NCI-H2196 (cell line): ENCODE measurements around the gene GBA3.

Source experiments
- DNase-seq: peaks from one replicate; lab custom pipeline; 2025; ENCODE audit not compliant: unreplicated experiment; lab: John Stamatoyannopoulos, UW

GBA3 gene

DNA sequence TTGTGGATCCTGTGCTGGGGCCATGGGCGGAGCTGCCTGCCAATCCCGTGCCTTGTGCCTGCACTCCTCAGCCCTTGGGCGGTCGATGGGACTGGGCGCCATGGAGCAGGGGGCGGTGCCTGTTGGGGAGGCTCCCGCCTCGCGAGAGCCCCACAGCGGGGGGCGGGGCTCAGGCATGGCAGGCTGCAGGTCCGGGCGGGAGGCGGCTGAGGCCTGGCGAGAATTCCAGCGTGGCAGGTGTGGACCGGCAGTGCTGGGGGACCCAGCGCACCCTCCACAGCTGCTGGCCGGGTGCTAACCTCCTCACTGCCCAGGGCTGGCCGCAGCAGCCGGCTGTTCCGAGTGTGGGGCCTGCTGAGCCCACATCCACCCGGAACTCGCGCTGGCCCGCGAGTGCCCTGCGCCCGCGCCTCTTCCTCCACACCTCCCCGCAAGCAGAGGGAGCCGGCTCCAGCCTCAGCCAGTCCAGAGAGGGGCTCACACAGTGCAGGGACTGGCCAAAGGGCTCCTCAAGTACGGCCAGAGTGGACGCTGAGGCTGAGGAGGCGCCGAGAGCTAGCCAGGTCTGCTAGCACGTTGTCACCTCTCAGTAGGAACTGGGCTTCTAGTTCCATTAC lies 85.9 kb downstream of the GBA3 start:
- no peak for DNase-seq

DNA sequence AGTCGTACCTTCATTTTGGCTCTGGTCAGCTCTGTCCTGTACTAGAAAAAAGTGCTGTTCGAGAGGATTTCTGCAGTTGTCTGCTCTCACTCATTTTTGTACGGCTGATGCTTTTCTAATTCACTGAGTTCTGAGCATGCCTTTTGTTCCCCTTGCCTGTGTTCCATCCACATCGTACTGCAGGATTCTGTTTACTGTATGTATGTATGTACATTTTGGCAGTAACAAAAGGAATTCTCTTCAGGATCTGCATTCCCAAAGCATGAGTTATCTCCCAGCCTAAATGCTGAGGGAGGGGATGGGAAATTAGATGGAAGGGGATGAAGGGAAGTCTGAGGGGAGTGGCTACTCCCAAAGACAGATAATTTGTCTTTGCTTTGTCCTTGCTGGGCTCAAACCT lies 87.6 kb downstream of the GBA3 start:
- DNase-seq: no peak

GRCh38 chr4:22780797-22781196 lies 88.1 kb downstream of the GBA3 start:
- no peak for DNase-seq

- DNase-seq: no peak
These were observed 95.1 kb downstream of the GBA3 start for GRCh38 chr4:22787753-22788375.

DNA sequence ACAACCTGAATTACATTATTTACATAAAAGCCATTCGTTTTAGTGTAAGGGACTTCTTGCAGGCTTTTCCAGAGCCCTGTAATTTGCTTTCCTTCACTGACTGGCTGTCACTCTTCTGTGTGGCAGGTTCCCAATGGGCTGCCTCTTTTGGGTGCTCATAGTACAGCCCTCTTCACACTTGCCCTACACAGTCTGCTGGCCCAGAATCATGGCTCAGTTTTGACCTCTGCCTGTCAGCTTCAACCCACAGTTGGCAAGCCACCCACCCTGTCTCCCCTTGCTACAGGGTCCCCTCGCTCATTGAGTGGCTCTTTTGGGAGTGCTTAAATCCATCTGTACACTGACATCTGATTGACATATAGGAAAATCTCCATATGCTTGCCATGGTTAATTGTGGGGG lies 97.9 kb downstream of the GBA3 start:
- DNase-seq: no peak

- no peak for DNase-seq
These were observed 102.0 kb downstream of the GBA3 start for GRCh38 chr4:22794732-22795131.

GRCh38 chr4:22801391-22801790 lies 108.7 kb downstream of the GBA3 start:
- no peak for DNase-seq

DNA sequence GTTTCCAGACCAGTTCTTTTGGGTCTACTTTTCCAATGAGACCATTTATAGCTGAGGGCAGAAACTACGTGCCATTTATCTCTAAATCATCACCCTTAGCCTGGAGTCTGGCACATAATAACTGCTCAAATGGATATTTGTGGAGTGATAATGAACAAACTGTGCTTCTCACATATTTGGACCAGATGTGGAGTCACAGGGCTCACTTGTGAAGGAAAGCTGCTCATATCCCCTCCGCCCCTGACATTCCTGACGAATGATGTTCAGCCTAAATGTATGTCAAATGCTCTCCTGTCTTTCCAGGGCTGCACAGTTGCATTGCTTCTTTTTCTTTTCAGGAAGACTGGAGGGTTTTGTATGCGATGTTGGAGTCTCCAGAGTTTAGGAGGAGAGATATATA lies 110.1 kb downstream of the GBA3 start:
- no peak for DNase-seq

DNA sequence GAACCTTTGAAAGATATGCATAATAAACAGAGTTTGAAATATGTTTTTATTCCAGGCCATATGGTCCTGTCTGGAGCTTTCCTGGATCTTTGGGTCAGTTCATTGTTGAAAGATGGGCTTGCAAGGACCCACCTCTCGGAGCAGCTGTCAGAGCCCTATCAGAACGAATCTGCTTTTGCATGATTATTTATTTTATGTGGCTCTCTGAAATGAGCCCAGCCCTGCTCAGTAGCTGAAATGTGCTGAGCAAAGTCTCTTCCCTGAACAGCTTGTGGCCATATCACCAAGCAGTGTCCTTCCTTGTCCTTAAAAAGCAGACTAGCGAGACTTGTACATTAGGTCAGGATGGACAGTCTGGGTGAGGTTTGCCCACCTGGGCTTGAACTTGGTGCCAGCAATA lies 110.8 kb downstream of the GBA3 start:
- DNase-seq: no peak

- no peak for DNase-seq
These were observed 122.2 kb downstream of the GBA3 start for GRCh38 chr4:22814906-22815305.

- DNase-seq: no peak
These were observed 131.4 kb downstream of the GBA3 start for GRCh38 chr4:22824091-22824490.

DNA sequence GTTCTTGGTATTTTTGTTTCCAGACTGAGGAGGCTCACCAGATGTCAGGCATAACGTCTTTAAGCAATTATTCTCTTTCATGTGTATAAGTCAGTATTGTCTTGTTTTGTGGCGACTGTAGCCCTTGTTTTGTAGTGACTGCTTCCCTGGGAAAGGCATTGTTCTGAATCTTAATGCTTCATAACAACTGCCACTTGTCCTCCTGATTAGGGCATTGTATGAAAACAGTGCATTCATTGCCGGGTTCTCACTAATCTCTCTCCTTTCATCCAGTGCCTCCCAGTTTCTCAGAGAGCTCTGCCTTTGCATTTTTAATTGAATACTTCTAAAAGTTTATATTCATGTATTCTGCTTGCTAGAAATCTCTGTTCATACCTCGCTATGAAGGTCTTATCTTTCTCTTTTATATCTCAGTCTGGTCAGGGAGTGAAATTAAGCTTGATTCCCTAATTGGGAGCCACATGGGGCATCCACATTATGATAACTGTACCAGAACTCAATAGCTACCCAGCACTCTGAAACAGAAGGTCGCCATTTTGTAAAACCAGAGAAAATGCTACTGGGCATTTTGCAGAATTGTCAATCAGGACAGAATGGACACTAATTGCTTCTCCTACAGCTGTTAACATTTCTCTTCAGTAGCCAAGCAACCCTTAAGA lies 149.8 kb downstream of the GBA3 start:
- no peak for DNase-seq

- DNase-seq: no peak
These were observed 155.6 kb downstream of the GBA3 start for GRCh38 chr4:22848332-22848731.

- DNase-seq: no peak
These were observed 157.3 kb downstream of the GBA3 start for GRCh38 chr4:22850055-22850454.

DNA sequence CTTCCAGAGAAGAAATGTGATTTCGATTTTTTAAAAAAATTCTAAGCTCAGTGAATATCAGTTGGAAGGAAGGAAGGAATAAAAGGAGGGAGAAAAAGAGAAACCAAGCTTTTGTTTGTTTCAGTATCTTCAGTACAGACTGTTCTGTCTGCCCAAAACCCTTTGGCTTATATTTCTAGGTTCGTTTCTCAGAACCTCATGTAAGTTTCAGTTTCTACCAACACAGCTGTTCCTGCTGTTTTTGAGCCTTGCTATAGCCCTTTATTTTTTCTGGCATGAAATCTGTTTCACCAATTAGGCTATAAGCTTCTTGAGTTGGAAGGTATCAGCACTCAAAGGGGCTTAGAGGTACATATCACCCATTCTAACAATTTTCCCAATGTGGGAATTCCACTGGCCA lies 157.9 kb downstream of the GBA3 start:
- no peak for DNase-seq

GRCh38 chr4:22857411-22857810 lies 164.7 kb downstream of the GBA3 start:
- no peak for DNase-seq

DNA sequence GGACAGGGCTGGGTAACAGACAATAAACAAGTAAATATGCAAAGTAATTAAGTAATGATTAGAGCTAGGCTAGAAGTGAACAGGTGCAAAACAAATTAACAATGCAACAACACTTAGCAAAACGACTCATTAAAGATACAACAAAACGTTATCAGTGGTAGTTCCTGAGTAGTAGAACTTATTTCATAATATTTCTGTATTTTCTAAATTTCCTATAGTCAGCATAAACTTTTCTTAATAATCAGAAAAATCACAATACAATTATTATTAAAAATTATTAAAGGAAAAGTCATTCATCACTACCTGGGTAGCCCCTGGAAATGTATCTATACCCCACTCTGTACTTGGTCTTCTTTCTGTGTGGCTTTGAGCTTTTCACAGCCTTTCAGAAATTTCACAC lies 166.6 kb downstream of the GBA3 start:
- no peak for DNase-seq
